HG03575 (cell line): ENCODE data around the gene HES1.

Experiments
- ATAC-seq: cut with Tn5 transposase; IDR thresholded peaks from one replicate; pipeline ENCODE4 v1.9.1; 2021; ENCODE audit not compliant: unreplicated experiment, insufficient number of reproducible peaks, low FRiP score; ENCODE audit errors: extremely low read depth

Gene HES1

GRCh38 chr3:194184265-194184751 lies 48.4 kb downstream of the HES1 start:
- no peak for ATAC-seq

GRCh38 chr3:194184801-194185200 lies 48.9 kb downstream of the HES1 start:
- ATAC-seq: no peak

GRCh38 chr3:194185221-194185620 lies 49.3 kb downstream of the HES1 start:
- no peak for ATAC-seq

GRCh38 chr3:194187233-194187944 lies 51.4 kb downstream of the HES1 start:
- ATAC-seq: no peak
